Measurements from ENCODE around the gene SLC9A1. TPM values are rescaled to one million over a fixed set of nuclear protein-coding genes. Genes with fewer than 3 reads are reported as not detected.

The SLC9A1 gene
- total and polyA plus RNA-seq, 4 donors = 5.9 to 24.5 (median 15.4) TPM

DNA sequence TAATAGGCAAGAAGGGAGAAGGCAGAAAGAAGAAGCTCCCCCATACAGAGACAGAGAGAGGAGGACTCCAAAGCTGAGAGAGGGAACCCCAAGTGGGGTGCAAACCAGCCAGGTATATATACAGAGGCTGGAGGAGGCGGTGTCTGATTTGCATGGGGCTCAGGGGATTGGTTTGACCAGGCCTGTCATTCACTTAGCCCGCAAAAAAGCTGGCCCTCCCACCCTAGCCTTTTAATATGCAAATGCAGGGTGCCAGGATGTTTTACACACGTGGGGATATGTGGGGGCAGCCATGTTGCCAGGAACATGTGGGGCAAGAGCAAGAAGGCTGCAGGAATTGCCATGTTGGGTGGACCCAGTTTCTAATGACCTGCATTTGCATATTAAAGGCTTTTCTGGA, 105.3 kb downstream of the SLC9A1 start:
- Histone ChIP-seq H3K4me1 (ENCODE audit: control insufficient read depth, insufficient read depth, low read length) (peaks cover 22% of the 10 kb centered on the region), H3K27ac (ENCODE audit: low read depth, low read length) (no peak overlapping the region), H3K27me3 (ENCODE audit: control insufficient read depth, insufficient read depth, low read length) (peaks cover 3% of the 10 kb centered on the region), H3K4me3 (ENCODE audit: low read depth, low read length) (no peak overlapping the region), H3K36me3 (ENCODE audit: control insufficient read depth, insufficient read depth, low read length) (no peaks in the 10 kb centered on the region), H3K9me3 (ENCODE audit: control insufficient read depth, insufficient read depth, low read length) (no peaks in the 10 kb centered on the region)
- WGBS (ENCODE audit: insufficient coverage) = no CpG with 5 or more reads among the region's 3 CpGs
- no peak for DNase-seq (ENCODE audit: low read depth in 4 of 6, low spot score in 6 of 6)

DNA sequence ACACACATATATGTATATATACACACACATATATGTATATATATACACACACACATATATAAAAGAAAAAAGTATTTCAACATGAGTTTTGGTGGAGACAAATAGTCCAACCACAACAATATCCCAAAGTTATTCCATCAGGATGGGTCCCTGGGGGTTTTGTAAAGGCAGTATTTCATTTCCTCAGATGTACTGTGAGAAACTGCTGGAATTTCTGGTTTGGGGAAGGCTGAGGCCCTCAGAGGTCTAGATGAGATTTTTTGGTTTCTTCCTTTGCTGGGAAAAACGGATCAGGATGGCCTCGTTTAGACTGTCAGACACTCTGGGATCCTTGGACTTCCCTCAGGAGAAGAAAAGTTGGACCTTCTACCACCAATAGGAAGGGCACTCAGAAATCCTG, 105.8 kb downstream of the SLC9A1 start:
- WGBS (ENCODE audit: insufficient coverage) = no CpG with 5 or more reads among the region's 2 CpGs
- H3K36me3 ChIP-seq (ENCODE audit: control insufficient read depth, insufficient read depth, low read length) = no peaks in the 10 kb centered on the region

More for the DNA sequence above, 105.8 kb downstream of the SLC9A1 start:
- no peak for DNase-seq (ENCODE audit: low read depth in 4 of 6, low spot score in 6 of 6)
- Histone ChIP-seq H3K27me3 (ENCODE audit: control insufficient read depth, insufficient read depth, low read length) (peaks cover 3% of the 10 kb centered on the region), H3K9me3 (ENCODE audit: control insufficient read depth, insufficient read depth, low read length) (no peaks in the 10 kb centered on the region), H3K4me1 (ENCODE audit: control insufficient read depth, insufficient read depth, low read length) (peaks cover 24% of the 10 kb centered on the region), H3K4me3 (ENCODE audit: low read depth, low read length) (no peak overlapping the region), H3K27ac (ENCODE audit: low read depth, low read length) (no peak overlapping the region)

Other genes starting within 250 kb of the SLC9A1 start
- gene NR0B2, start 241.2 kb downstream of the SLC9A1 start, total RNA-seq = not detected
- gene NR0B2, start 241.2 kb downstream of the SLC9A1 start, polyA plus RNA-seq (ENCODE audit: insufficient read length in 2 of 2) = not detected
- gene NUDC, start 233.4 kb downstream of the SLC9A1 start, total RNA-seq = 10 to 100 TPM; 25.6 to 47.3 TPM
- 100 to 1,000 TPM; 118 to 119 TPM for gene NUDC, start 233.4 kb downstream of the SLC9A1 start, polyA plus RNA-seq (ENCODE audit: insufficient read length in 2 of 2)
- gene KDF1, start 194.7 kb downstream of the SLC9A1 start, total RNA-seq = not detected
- under 1 TPM; 0.24 to 0.26 TPM for gene KDF1, start 194.7 kb downstream of the SLC9A1 start, polyA plus RNA-seq (ENCODE audit: insufficient read length in 2 of 2)
- gene TRNP1, start 161.4 kb downstream of the SLC9A1 start, total RNA-seq = 10 to 100 TPM in 1 of 2 donors, 1 to 10 TPM in 1; 9.3 to 21.5 TPM
- 10 to 100 TPM; 42.4 to 50.6 TPM for gene TRNP1, start 161.4 kb downstream of the SLC9A1 start, polyA plus RNA-seq (ENCODE audit: insufficient read length in 2 of 2)
- gene TENT5B, start 142.3 kb downstream of the SLC9A1 start, total RNA-seq = under 1 TPM; 0.50 to 0.61 TPM
- under 1 TPM; 0.49 to 0.51 TPM for gene TENT5B, start 142.3 kb downstream of the SLC9A1 start, polyA plus RNA-seq (ENCODE audit: insufficient read length in 2 of 2)
- 10 to 100 TPM; 22.3 to 22.7 TPM for gene WDTC1, start 79.5 kb upstream of the SLC9A1 start, total RNA-seq
- 10 to 100 TPM; 46.2 to 52.0 TPM for gene WDTC1, start 79.5 kb upstream of the SLC9A1 start, polyA plus RNA-seq (ENCODE audit: insufficient read length in 2 of 2)
- gene TMEM222, start 167.0 kb upstream of the SLC9A1 start, total RNA-seq = 10 to 100 TPM; 22.6 to 42.2 TPM
- 10 to 100 TPM; 61.0 to 63.3 TPM for gene TMEM222, start 167.0 kb upstream of the SLC9A1 start, polyA plus RNA-seq (ENCODE audit: insufficient read length in 2 of 2)
- 1 to 10 TPM in 1 of 2 donors, under 1 TPM in 1; 0.59 to 3.6 TPM for gene SYTL1, start 186.9 kb upstream of the SLC9A1 start, total RNA-seq
- gene SYTL1, start 186.9 kb upstream of the SLC9A1 start, polyA plus RNA-seq (ENCODE audit: insufficient read length in 2 of 2) = 1 to 10 TPM in 1 of 2 donors, under 1 TPM in 1; 0.67 to 1.3 TPM
- gene MAP3K6, start 211.8 kb upstream of the SLC9A1 start, total RNA-seq = 10 to 100 TPM in 1 of 2 donors, 1 to 10 TPM in 1; 5.8 to 21.7 TPM
- gene MAP3K6, start 211.8 kb upstream of the SLC9A1 start, polyA plus RNA-seq (ENCODE audit: insufficient read length in 2 of 2) = 10 to 100 TPM in 1 of 2 donors, 1 to 10 TPM in 1; 7.3 to 12.9 TPM
- gene FCN3, start 219.7 kb upstream of the SLC9A1 start, total RNA-seq = under 1 TPM in 1 of 2 donors, not detected in 1; 0.44 TPM
- gene FCN3, start 219.7 kb upstream of the SLC9A1 start, polyA plus RNA-seq (ENCODE audit: insufficient read length in 2 of 2) = under 1 TPM in 1 of 2 donors, not detected in 1; 0.27 TPM
- 1 to 10 TPM in 1 of 2 donors, not detected in 1; 2.8 TPM for gene CD164L2, start 228.2 kb upstream of the SLC9A1 start, total RNA-seq
- under 1 TPM; 0.15 to 0.29 TPM for gene CD164L2, start 228.2 kb upstream of the SLC9A1 start, polyA plus RNA-seq (ENCODE audit: insufficient read length in 2 of 2)
- 1 to 10 TPM in 1 of 2 donors, under 1 TPM in 1; 0.66 to 1.7 TPM for gene GPR3, start 237.5 kb upstream of the SLC9A1 start, total RNA-seq
- 1 to 10 TPM; 3.2 to 3.6 TPM for gene GPR3, start 237.5 kb upstream of the SLC9A1 start, polyA plus RNA-seq (ENCODE audit: insufficient read length in 2 of 2)

Data from spinal cord (tissue), 10 donors.